Thoracic aorta (tissue), 2 donors: Measurements from ENCODE around the gene GHRHR. TPM values are rescaled to one million over a fixed set of nuclear protein-coding genes. Genes with fewer than 3 reads are reported as not detected.

ENCODE experiments used
- ATAC-seq: fragments of 150-250 bp; one replicate; pipeline ENCODE4 v1.8.0; 2017; ENCODE audit warnings: low read depth; ENCODE audit not compliant: insufficient number of reproducible peaks, low FRiP score
- DNase-seq: peaks from one replicate; pipeline ENCODE4 v3.0.0-alpha.2; 2020; ENCODE audit warnings: low spot score
- H3K27ac ChIP-seq, 2 donors: fragments of 200-600 bp; sonication (generic); 1 replicate in 1 of 2; 2 replicates in 1 of 2; pipeline ENCODE4 v1.5.1; 2016; ENCODE audit warnings: mild to moderate bottlenecking in 2 of 2, moderate library complexity in 2 of 2
- H3K27me3 ChIP-seq: fragments of 200-600 bp; sonication (generic); replicated peaks from 2 replicates; pipeline ENCODE4 v1.6.0; 2016; ENCODE audit warnings: mild to moderate bottlenecking; ENCODE audit not compliant: insufficient read depth
- H3K36me3 ChIP-seq: fragments of 200-600 bp; sonication (generic); one replicate; pipeline ENCODE4 v1.5.1; 2016
- H3K4me1 ChIP-seq, 2 donors: fragments of 200-600 bp; sonication (generic); 1 replicate in 1 of 2; 2 replicates in 1 of 2; pipeline versions ENCODE4 v1.5.1 to v1.6.0; 2016; ENCODE audit warnings: low read depth in 2 of 2, mild to moderate bottlenecking in 1 of 2; ENCODE audit not compliant: control insufficient read depth in 1 of 2
- H3K4me3 ChIP-seq: fragments of 200-600 bp; sonication (generic); 2 replicates; pipeline ENCODE4 v1.5.1; 2016; ENCODE audit warnings: mild to moderate bottlenecking
- H3K9me3 ChIP-seq: fragments of 200-600 bp; sonication (generic); 2 replicates; pipeline ENCODE4 v1.5.1; 2016
- CTCF ChIP-seq: fragments of 200-600 bp; sonication (generic); IDR thresholded peaks from one replicate; pipeline ENCODE4 v1.5.1; 2019; ENCODE audit warnings: antibody characterized with exemption
- total RNA-seq, 2 donors: library from RNA; depleted of rRNA; stranded (reverse); fragments of >200 nt; gene quantifications; one replicate each; pipeline versions ENCODE4 v1.1.0 to v1.2.3, GENCODE V29; 2016

The GHRHR gene
- total RNA-seq, 2 donors from 2014 or later = not detected

GRCh38 chr7:30988351-30989005, 24.7 kb downstream of the GHRHR start:
- no peak for TF ChIP-seq CTCF
- H3K27me3 ChIP-seq = no peaks in the 10 kb centered on the region
- DNase-seq = no peak
- H3K27ac ChIP-seq = no peak overlapping the region
- no peak overlapping the region for H3K4me3 ChIP-seq
- peaks cover 6 to 20% of the 10 kb centered on the region in 2 donors for H3K4me1 ChIP-seq
- no peaks in the 10 kb centered on the region for H3K9me3 ChIP-seq
- no peak for ATAC-seq
- H3K36me3 ChIP-seq = no peaks in the 10 kb centered on the region

GRCh38 chr7:30989008-30989823, 25.5 kb downstream of the GHRHR start:
- H3K9me3 ChIP-seq = no peaks in the 10 kb centered on the region
- no peaks in the 10 kb centered on the region for H3K36me3 ChIP-seq
- ATAC-seq (no peak), DNase-seq (no peak)
- no peaks in the 10 kb centered on the region for H3K27me3 ChIP-seq
- TF ChIP-seq CTCF = no peak
- no peak overlapping the region for H3K4me3 ChIP-seq
- no peak overlapping the region for H3K27ac ChIP-seq
- peaks cover 4 to 16% of the 10 kb centered on the region in 2 donors for H3K4me1 ChIP-seq

- Histone ChIP-seq H3K27me3 (no peaks in the 10 kb centered on the region), H3K9me3 (no peaks in the 10 kb centered on the region), H3K36me3 (no peaks in the 10 kb centered on the region), H3K4me1 (peaks cover 2 to 8% of the 10 kb centered on the region in 2 donors), H3K4me3 (no peak overlapping the region), H3K27ac (no peak overlapping the region)
- ATAC-seq (no peak), DNase-seq (no peak)
- no peak for TF ChIP-seq CTCF
Measured at GRCh38 chr7:30989824-30990672, 26.3 kb downstream of the GHRHR start.

GRCh38 chr7:30990673-30991170, 27.0 kb downstream of the GHRHR start:
- Histone ChIP-seq H3K4me1 (peaks cover 0 to 1% of the 10 kb centered on the region in 2 donors), H3K36me3 (no peaks in the 10 kb centered on the region), H3K27me3 (no peaks in the 10 kb centered on the region), H3K9me3 (no peaks in the 10 kb centered on the region), H3K27ac (no peak overlapping the region), H3K4me3 (no peak overlapping the region)
- DNase-seq (no peak), ATAC-seq (no peak)
- TF ChIP-seq CTCF = no peak
